HG02938 (cell line): ENCODE measurements around the gene KIRREL2.

Experiments used
- ATAC-seq: cut with Tn5 transposase; IDR thresholded peaks from one replicate; pipeline ENCODE4 v1.9.1; 2021; ENCODE audit warnings: mild to moderate bottlenecking, moderate library complexity; ENCODE audit not compliant: unreplicated experiment

The KIRREL2 gene

DNA sequence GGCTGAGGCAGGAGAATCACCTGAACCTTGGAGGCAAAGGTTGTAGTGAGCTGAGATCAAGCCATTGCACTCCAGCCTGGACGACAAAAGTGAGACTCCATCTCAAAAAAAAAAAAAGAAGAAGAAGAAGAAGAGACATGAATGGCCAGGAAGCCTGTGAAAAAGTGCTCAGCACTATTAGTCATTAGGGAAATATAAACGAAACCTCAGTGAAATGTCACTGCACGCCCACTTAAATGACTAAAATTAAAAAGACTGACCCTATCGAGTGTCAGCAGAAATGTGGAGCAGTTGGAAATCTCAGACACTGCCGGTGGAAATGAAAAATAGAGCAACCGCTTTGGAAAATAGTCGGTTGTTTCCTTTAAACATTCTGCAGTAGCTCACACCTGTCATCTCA lies 56.9 kb downstream of the KIRREL2 start:
- no peak for ATAC-seq

DNA sequence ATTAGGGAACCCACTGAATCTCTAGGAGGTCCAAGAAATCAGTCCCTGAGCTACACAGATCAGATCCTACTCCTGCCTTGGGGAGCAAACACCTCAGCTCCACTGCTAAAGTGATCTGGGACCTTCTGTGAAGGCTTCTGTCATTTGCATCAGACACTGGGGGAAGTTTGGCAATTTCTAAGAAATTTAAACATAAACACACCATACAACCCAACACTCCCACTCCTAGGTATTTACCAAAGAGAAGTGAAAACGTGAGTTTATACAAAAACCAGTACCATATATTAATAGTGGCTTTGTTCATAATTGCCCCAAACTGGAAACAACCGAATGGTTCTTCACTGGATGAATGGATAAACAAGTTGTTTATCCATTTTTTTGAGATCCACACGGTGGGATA lies 58.7 kb downstream of the KIRREL2 start:
- ATAC-seq, result no peak
